Ovary (tissue), 3 donors: ENCODE measurements around the gene PALM2AKAP2.

ENCODE experiments used
- EP300 ChIP-seq: sonication (generic); formaldehyde crosslinking; IDR thresholded peaks from one replicate; pipeline ENCODE4 v1.6.1; 2017; ENCODE audit warnings: antibody characterized with exemption
- POLR2A ChIP-seq: fragments of 450-650 bp; IDR thresholded peaks from one replicate; pipeline ENCODE4 v1.6.1; 2017; ENCODE audit warnings: antibody characterized with exemption, mild to moderate bottlenecking, moderate library complexity
- TF ChIP-seq, protein P1 (sequence below), 3 donors: fragments of 450-650 bp in 2 of 3; fragments of 200-600 bp in 1 of 3; IDR thresholded peaks; one replicate each; pipeline versions ENCODE4 v1.5.1 to v1.8.0; 2016 to 2022; ENCODE audit warnings: antibody characterized with exemption in 3 of 3, mild to moderate bottlenecking in 1 of 3
- donor health status: DM: no; HTN: no; CAD: no.

DNA sequence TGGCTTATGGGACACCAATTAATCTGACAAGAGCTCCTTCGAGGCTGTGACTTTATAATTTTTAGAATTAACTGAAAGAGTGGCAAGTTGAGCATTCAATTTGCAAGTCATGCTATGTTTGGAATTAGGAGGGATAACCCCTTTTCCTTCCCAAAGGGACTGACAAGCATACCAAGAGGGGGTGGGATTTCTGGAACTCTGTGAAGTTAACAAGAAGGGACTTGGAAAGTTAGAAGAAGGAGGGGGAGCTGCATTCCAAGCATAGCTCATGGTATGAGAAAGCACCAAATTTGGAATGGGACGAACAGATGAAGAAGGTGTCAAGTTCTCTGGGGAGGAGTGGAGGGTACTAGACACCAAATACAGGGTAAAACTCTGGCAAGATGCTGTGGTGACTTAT, 8.9 kb upstream of the PALM2AKAP2 start:
- TF ChIP-seq, protein P1, sequence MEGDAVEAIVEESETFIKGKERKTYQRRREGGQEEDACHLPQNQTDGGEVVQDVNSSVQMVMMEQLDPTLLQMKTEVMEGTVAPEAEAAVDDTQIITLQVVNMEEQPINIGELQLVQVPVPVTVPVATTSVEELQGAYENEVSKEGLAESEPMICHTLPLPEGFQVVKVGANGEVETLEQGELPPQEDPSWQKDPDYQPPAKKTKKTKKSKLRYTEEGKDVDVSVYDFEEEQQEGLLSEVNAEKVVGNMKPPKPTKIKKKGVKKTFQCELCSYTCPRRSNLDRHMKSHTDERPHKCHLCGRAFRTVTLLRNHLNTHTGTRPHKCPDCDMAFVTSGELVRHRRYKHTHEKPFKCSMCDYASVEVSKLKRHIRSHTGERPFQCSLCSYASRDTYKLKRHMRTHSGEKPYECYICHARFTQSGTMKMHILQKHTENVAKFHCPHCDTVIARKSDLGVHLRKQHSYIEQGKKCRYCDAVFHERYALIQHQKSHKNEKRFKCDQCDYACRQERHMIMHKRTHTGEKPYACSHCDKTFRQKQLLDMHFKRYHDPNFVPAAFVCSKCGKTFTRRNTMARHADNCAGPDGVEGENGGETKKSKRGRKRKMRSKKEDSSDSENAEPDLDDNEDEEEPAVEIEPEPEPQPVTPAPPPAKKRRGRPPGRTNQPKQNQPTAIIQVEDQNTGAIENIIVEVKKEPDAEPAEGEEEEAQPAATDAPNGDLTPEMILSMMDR (IDR thresholded peaks at IDR 0.05): no peak
- TF ChIP-seq EP300: no peak
- TF ChIP-seq POLR2A: no peak
